HEK293 (cell line): ENCODE results near the gene GTF3C5.

Experiments used
- CTCF ChIA-PET: fragments of 350-600 bp; formaldehyde crosslinking; extraction: SDS; loops from one replicate; lab custom pipeline; 2021; ENCODE audit warnings: antibody characterized with exemption; lab: Yijun Ruan, JAX
- POLR2A ChIA-PET: fragments of 300-600 bp; formaldehyde crosslinking; extraction: SDS; loops from one replicate; lab custom pipeline; 2020; ENCODE audit warnings: antibody characterized with exemption, inconsistent platforms; lab: Yijun Ruan, JAX
- H3K27ac ChIP-seq: fragments of 200-500 bp; sonication (Bioruptor generic); 2 replicates; pipeline ENCODE4 v1.5.1; 2014; ENCODE audit warnings: low read depth, low read length, control low read depth, inconsistent platforms; ENCODE audit errors: extremely low read depth
- H3K36me3 ChIP-seq, 2 experiments: fragments of 200-500 bp in 1 of 2; sonication (Bioruptor generic) in 1 of 2; 1 replicate in 1 of 2; 2 replicates in 1 of 2; pipeline ENCODE4 v1.5.1; 2014 to 2017; ENCODE audit warnings: inconsistent platforms in 2 of 2, low read length in 2 of 2; ENCODE audit not compliant: control insufficient read depth in 2 of 2, insufficient read depth in 1 of 2
- H3K4me1 ChIP-seq: fragments of 200-500 bp; sonication (Bioruptor generic); 2 replicates; pipeline ENCODE4 v1.5.1; 2014; ENCODE audit warnings: mild to moderate bottlenecking, low read length, inconsistent platforms; ENCODE audit not compliant: control insufficient read depth, insufficient read depth
- H3K4me3 ChIP-seq: 2 replicates; pipeline ENCODE4 v1.5.1; 2011; ENCODE audit warnings: low read depth, mild to moderate bottlenecking, control low read depth, low read length, moderate library complexity
- H3K9me3 ChIP-seq: fragments of 200-500 bp; sonication (Bioruptor generic); 2 replicates; pipeline ENCODE4 v1.5.1; 2014; ENCODE audit warnings: low read depth, low read length, inconsistent platforms; ENCODE audit not compliant: control insufficient read depth, insufficient read depth
- AEBP2 ChIP-seq: fragments of 450-650 bp; formaldehyde crosslinking; IDR thresholded peaks from 2 replicates; pipeline ENCODE4 v1.5.1; 2016; ENCODE audit warnings: missing biosample characterization, missing genetic modification characterization, borderline replicate concordance
- EGR2 ChIP-seq: fragments of 450-650 bp; formaldehyde crosslinking; IDR thresholded peaks from 2 replicates; pipeline ENCODE4 v1.5.1; 2016; ENCODE audit warnings: low read depth, missing biosample characterization, missing genetic modification characterization
- FEZF1 ChIP-seq: fragments of 450-650 bp; formaldehyde crosslinking; IDR thresholded peaks from 2 replicates; pipeline ENCODE4 v1.5.1; 2016; ENCODE audit warnings: missing biosample characterization, missing genetic modification characterization
- PATZ1 ChIP-seq: fragments of 450-650 bp; formaldehyde crosslinking; IDR thresholded peaks from 2 replicates; pipeline ENCODE4 v1.5.1; 2016; ENCODE audit warnings: missing biosample characterization, missing genetic modification characterization
- ZBTB20 ChIP-seq: fragments of 450-650 bp; formaldehyde crosslinking; IDR thresholded peaks from 2 replicates; pipeline ENCODE4 v1.5.1; 2016; ENCODE audit warnings: missing biosample characterization, missing genetic modification characterization
- ZBTB49 ChIP-seq: fragments of 450-650 bp; formaldehyde crosslinking; IDR thresholded peaks from 2 replicates; pipeline ENCODE4 v1.5.1; 2016; ENCODE audit warnings: missing biosample characterization, missing genetic modification characterization, low read depth
- ZBTB8A ChIP-seq: fragments of 450-650 bp; formaldehyde crosslinking; IDR thresholded peaks from 2 replicates; pipeline ENCODE4 v1.5.1; 2016; ENCODE audit warnings: missing biosample characterization, missing genetic modification characterization
- ZFHX2 ChIP-seq: fragments of 450-650 bp; formaldehyde crosslinking; conservative IDR thresholded peaks from 2 replicates; pipeline ENCODE4 v1.5.1; 2016; ENCODE audit warnings: missing biosample characterization, missing genetic modification characterization
- ZFP69B ChIP-seq: fragments of 450-650 bp; formaldehyde crosslinking; IDR thresholded peaks from 2 replicates; pipeline ENCODE4 v1.5.1; 2016; ENCODE audit warnings: missing biosample characterization, missing genetic modification characterization
- ZNF211 ChIP-seq: fragments of 450-650 bp; formaldehyde crosslinking; IDR thresholded peaks from 2 replicates; pipeline ENCODE4 v1.5.1; 2016; ENCODE audit warnings: low read depth, missing biosample characterization, missing genetic modification characterization
- ZNF221 ChIP-seq: fragments of 450-650 bp; formaldehyde crosslinking; IDR thresholded peaks from 2 replicates; pipeline ENCODE4 v1.5.1; 2017; ENCODE audit warnings: missing biosample characterization, missing genetic modification characterization, borderline replicate concordance
- ZNF449 ChIP-seq: fragments of 450-650 bp; formaldehyde crosslinking; IDR thresholded peaks from 2 replicates; pipeline ENCODE4 v1.5.1; 2017; ENCODE audit warnings: missing biosample characterization, mild to moderate bottlenecking, missing genetic modification characterization, moderate library complexity
- ZNF513 ChIP-seq: fragments of 450-650 bp; IDR thresholded peaks from 2 replicates; pipeline ENCODE4 v1.5.1; 2018; ENCODE audit warnings: missing biosample characterization, missing genetic modification characterization
- ZNF518A ChIP-seq: fragments of 450-650 bp; formaldehyde crosslinking; conservative IDR thresholded peaks from 2 replicates; pipeline ENCODE4 v1.5.1; 2016; ENCODE audit warnings: low read depth, missing biosample characterization, missing genetic modification characterization
- ZNF580 ChIP-seq: fragments of 450-650 bp; formaldehyde crosslinking; IDR thresholded peaks from 2 replicates; pipeline ENCODE4 v1.5.1; 2016; ENCODE audit warnings: missing biosample characterization, missing genetic modification characterization
- ZNF600 ChIP-seq: fragments of 450-650 bp; formaldehyde crosslinking; IDR thresholded peaks from 2 replicates; pipeline ENCODE4 v1.5.1; 2016; ENCODE audit warnings: missing biosample characterization, missing genetic modification characterization
- ZNF623 ChIP-seq: fragments of 450-650 bp; formaldehyde crosslinking; IDR thresholded peaks from 2 replicates; pipeline ENCODE4 v1.5.1; 2016; ENCODE audit warnings: missing biosample characterization, missing genetic modification characterization
- ZNF624 ChIP-seq: fragments of 450-650 bp; formaldehyde crosslinking; IDR thresholded peaks from 2 replicates; pipeline ENCODE4 v1.5.1; 2017; ENCODE audit warnings: missing biosample characterization, missing genetic modification characterization
- ZSCAN16 ChIP-seq: fragments of 450-650 bp; formaldehyde crosslinking; IDR thresholded peaks from 2 replicates; pipeline ENCODE4 v1.5.1; 2016; ENCODE audit warnings: missing biosample characterization, missing genetic modification characterization
- ZSCAN30 ChIP-seq: fragments of 450-650 bp; IDR thresholded peaks from 2 replicates; pipeline ENCODE4 v1.5.1; 2018; ENCODE audit warnings: missing biosample characterization, mild to moderate bottlenecking, missing genetic modification characterization, moderate library complexity
- ZXDB ChIP-seq: fragments of 450-650 bp; formaldehyde crosslinking; IDR thresholded peaks from 2 replicates; pipeline ENCODE4 v1.5.1; 2016; ENCODE audit warnings: missing biosample characterization, missing genetic modification characterization

The GTF3C5 gene

GRCh38 chr9:133029994-133030316 is 842 bp upstream of the GTF3C5 start (continued):
- peak; percentile 10 for TF ChIP-seq PATZ1 (tag by site-specific recombination)
- no peak for TF ChIP-seq ZBTB49 (tag by site-specific recombination)
- 0 out of 2 replicates have a peak, but pooled peaks have one; percentile 20 for TF ChIP-seq ZFP69B
- 0 out of 2 replicates have a peak, but pooled peaks have one; percentile 49 for TF ChIP-seq ZFHX2
- TF ChIP-seq ZNF600 (tag by site-specific recombination): no peak

GRCh38 chr9:133031130-133031422 is 279 bp downstream of the GTF3C5 start:
- Histone ChIP-seq H3K4me1 (no peaks in the 10 kb centered on the region), H3K9me3 (no peaks in the 10 kb centered on the region), H3K36me3 (peaks cover 0 to 28% of the 10 kb centered on the region in 2 experiments; a peak in 1 of 3 replicates), H3K27ac (peak overlapping the region; percentile 19; the same call in 1 of the 2 replicates), H3K4me3 (peak overlapping the region; percentile 75)
- ChIA-PET CTCF (interaction anchor here (0.5 to 5.2 kb wide), 12 partner anchors 8 to 607 kb away, joined by 3 to 78 read pairs (median 4); no protein-coding TSS in a partner anchor), POLR2A (interaction anchor here (0.7 to 2.1 kb wide), 28 partner anchors 9 to 429 kb away, joined by 3 to 26 read pairs (median 10); partner anchors contain the start of genes CACFD1, MED22, RPL7A and TSC1)
- TF ChIP-seq ZNF221 (tag by site-specific recombination) (no peak), ZNF513 (no peak), ZSCAN30 (tag by site-specific recombination) (no peak), ZBTB20 (tag by site-specific recombination) (0 out of 2 replicates have a peak, but pooled peaks have one; percentile 19), ZXDB (0 out of 2 replicates have a peak, but pooled peaks have one; percentile 36), ZNF580 (tag by site-specific recombination) (no peak), ZNF211 (tag by site-specific recombination) (no peak), ZNF624 (tag by site-specific recombination) (no peak), FEZF1 (no peak), AEBP2 (no peak), ZNF518A (tag by site-specific recombination) (no peak), ZNF623 (tag by site-specific recombination) (no peak), ZBTB8A (0 out of 2 replicates have a peak, but pooled peaks have one; percentile 4), EGR2 (no peak), ZSCAN16 (tag by site-specific recombination) (no peak), ZNF449 (peak; percentile 5; the same call in 1 of the 2 replicates)
